Neural cell (in vitro differentiated cells): ENCODE data around the gene GLYATL1.

Experiments
- CTCF ChIP-seq: fragments of 450-650 bp; IDR thresholded peaks from 2 replicates; pipeline ENCODE4 v1.5.1; 2014; ENCODE audit warnings: antibody characterized with exemption, mild to moderate bottlenecking, moderate library complexity; ENCODE audit not compliant: poor library complexity, severe bottlenecking
- MXI1 ChIP-seq: fragments of 450-650 bp; conservative IDR thresholded peaks from 2 replicates; pipeline ENCODE4 v1.6.1; 2014; ENCODE audit warnings: antibody characterized with exemption, mild to moderate bottlenecking; ENCODE audit not compliant: poor library complexity, severe bottlenecking

- TF ChIP-seq CTCF (no peak), MXI1 (no peak)
Observed at GRCh38 chr11:58965246-58965985, 26.1 kb downstream of the GLYATL1 start.
